Measurements from ENCODE around the gene GHDC.
"Not testable (repeated sequence)": the region's sequence is repeated elsewhere in the genome, so short reads cannot be mapped to it uniquely, and the experiment has no call there.

GHDC gene

GRCh38 chr17:42202696-42203095, 8.4 kb upstream of the GHDC start:
- no peak for DNase-seq

DNA sequence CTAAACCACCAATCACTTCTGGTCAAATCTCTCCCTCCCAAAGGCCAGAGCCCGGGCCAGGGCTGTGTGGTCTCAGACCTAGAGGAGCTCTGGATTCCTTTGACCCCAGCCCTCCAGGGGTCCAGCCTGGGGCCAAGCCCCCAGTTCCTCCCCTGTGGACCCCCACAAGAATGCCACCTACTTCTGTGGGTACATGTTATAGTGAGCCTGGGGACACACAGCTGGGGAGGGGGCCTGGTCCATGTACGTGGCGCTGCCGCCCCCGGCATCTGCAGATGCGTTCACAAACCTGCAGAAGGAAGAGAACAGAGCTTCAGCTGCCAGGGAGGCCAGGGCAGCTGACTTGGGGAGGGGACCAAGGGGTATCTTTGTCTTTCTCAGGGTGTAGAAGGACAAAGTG, 7.9 kb upstream of the GHDC start:
- no peak for DNase-seq

DNA sequence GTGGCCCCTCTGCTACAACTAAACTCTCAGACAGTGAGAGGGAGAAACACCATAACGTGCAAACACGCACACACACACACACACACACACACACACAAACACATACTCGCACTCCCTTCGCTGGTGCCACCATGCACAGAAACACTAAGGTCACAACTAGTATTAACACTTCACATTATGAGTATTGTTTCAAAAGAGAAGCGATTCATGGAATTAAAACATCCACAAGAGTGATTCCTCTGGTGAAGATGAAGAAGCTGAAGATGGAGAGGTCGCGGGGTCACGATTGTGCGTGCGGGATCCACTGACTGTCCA, 7.1 kb upstream of the GHDC start:
- no peak for DNase-seq

GRCh38 chr17:42200706-42201457, 6.6 kb upstream of the GHDC start:
- DNase-seq = no peak

GRCh38 chr17:42199416-42200011, 5.2 kb upstream of the GHDC start:
- DNase-seq = no peak

DNA sequence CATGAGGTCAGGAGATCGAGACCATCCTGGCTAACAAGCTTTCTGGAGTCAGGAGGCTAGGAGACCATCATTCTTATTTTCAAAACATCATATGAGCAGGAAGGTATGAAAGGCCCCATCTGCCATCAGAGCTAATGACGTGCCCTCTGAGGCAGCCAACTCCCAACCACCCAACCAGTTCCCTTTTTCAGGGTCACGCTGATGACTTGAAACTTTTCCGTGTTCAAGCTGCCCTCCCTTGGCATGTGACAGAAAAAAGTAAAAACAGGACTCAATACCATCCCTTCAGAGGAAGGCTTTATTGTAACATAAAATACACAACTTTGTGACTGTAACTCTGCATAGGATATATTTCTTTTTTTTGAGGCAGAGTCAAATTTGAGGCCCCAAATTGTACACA, 4.6 kb upstream of the GHDC start:
- DNase-seq = peak in 1 of 2 donors; percentile 73

GRCh38 chr17:42197564-42198156, 3.4 kb upstream of the GHDC start:
- DNase-seq = no peak

DNA sequence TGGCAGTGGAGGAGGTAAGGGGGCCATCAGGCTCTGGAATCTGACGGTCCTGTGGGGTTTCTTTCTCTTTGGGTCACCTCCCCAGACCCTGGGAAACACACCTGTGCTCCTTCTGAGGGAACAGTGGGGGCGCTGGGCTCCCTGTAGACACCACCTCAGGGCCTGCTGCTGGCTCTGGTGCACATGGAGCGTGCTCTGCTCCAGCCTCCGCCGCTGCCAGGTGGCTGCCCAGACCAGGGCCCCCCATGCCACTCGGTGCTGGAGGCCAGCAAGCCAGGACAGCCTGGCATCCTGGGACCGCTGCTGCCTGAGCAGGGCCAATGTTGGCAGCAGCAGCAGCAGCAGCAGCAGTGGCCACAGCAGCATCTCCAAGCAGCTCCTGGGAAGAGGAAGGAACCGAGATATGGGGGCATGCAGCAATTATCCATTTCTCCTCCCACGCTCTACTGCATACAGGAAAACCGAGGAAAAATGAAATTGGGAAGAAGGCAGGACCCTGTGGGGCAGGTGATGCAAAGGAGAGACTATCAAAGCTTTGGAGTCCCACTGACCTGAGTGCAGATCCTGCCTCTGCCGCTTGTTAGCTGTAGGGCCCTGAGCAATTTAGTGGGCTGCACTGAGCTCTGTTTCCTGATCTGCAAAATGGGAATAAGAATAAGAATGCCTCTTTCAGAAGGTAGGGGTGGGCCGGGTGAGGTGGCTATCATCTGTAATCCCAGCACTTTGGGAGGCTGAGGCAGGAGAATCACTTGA, 902 bp downstream of the GHDC start:
- no peak for DNase-seq

GRCh38 chr17:42192189-42193126, 1.8 kb downstream of the GHDC start:
- no peak for DNase-seq

- DNase-seq = no peak
These were observed 3.1 kb downstream of the GHDC start for GRCh38 chr17:42191275-42191608.

GRCh38 chr17:42190491-42191274, 3.6 kb downstream of the GHDC start:
- no peak for DNase-seq

DNA sequence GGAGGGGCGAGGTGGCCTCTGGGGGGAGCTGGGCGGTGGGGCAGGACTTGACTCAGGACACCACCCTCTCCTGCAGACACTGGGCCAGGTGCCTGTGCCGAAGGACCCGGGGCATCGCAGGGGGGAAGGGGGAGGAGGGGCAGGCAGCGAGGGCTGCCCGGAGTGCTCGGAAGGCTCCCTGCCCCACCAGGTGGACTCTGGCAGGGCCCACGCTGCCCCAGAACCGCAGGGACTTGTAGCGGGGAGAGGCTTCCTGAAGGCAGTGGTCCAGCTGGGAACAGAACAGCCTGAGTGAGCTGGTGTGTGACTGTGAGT, 4.7 kb downstream of the GHDC start:
- no peak for DNase-seq

DNA sequence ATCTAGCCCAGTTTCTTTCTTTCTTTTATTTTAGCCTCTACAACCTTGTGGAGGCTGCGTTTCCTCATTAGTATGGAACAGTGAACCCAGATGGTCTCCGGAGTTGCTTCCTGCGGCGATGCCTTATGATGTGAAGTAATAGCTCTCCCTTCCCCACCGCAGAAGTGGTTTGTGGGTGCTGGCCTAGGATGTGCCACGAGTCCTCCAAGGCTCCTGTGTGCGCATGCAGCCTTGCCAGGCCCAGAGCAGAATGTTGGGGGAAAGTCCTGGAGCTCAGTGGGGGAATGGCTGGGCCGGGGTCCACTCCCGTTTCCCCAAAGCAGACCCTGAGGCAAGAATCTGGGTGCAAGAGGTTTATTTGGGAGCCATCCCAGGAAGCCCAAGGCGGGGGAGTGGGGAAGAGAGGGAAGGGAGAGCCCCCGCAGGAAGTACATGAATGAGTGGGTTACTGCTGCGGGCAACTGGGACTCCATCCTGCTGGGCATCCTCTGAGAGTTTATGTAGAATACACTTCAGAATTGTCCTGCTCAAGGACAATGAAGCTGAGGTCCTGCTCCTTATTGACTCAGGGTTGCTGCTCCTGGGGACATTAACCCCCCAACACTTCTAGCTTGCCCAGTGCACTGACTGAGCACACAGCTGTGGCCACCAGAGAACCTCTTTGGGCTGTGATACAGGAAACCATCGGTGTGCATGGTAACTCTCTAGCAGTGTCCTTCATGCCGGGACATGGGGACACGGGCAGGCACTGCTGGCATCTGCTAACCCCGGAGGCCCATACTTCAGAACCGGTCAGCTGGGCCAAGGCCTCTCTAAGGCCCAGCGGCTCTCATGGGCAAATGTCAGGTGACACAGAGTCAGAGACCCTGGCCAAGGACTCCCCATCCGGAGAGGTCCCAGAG, 5.3 kb downstream of the GHDC start:
- peak in 1 of 2 donors; percentile 56 for DNase-seq

DNA sequence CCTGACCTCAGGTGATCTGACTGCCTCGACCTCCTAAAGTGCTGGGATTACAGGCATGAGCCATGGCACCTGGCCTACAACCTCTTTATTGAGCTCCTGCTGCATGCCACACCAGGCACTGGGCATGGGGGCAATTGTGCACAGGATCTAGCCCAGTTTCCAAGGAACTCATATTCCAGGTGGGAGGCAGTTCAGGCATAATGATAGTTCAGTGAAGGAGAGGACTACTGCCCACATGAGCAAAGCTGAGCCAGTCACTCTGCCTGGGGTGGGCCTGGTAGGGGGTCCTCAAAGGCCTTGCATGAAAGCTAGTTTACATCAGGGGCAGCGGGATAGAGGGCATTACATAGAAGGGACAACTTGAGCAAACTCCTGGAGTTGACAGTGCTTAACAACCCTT, 6.5 kb downstream of the GHDC start:
- no peak for DNase-seq

DNA sequence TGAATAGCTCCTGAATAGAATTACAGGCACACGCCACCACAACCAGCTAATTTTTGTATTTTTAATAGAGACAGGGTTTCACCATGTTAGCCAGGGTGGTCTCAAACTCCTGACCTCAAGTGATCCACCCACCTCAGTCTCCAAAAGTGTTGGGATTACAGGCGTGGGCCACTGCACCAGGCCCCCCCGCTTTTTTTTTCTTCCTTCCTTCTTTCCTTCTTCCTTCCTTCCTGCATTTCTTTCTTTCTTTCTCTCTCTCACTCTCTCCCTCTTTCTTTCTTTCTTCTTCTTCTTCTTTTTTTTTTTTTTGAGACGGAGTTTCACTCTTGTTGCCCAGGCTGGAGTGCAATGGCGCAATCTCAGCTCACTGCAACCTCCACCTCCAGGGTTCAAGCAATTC, 8.1 kb downstream of the GHDC start:
- DNase-seq = not testable (repeated sequence)

- DNase-seq = no peak
These were observed 8.7 kb downstream of the GHDC start for GRCh38 chr17:42185621-42185930.

GRCh38 chr17:42184713-42185620, 9.3 kb downstream of the GHDC start, which contains the start of gene HCRT:
HCRT (minus strand) TSS chr17:42185452; CDS start chr17:42185365, 87 bp downstream.
- no peak for DNase-seq

- peak; percentile 45 to 85 for DNase-seq
These were observed 10.3 kb downstream of the GHDC start for GRCh38 chr17:42183741-42184711.

Measured in bone marrow (tissue), 2 donors.